HG03135 (cell line): Measurements from ENCODE around the gene ZNF717.
"Not testable (repeated sequence)": the region's sequence is repeated elsewhere in the genome, so short reads cannot be mapped to it uniquely, and the experiment has no call there.

Experiments used
- ATAC-seq: cut with Tn5 transposase; IDR thresholded peaks from one replicate; pipeline ENCODE4 v1.9.1; 2021; ENCODE audit warnings: mild to moderate bottlenecking, moderate library complexity; ENCODE audit not compliant: unreplicated experiment

Gene ZNF717

DNA sequence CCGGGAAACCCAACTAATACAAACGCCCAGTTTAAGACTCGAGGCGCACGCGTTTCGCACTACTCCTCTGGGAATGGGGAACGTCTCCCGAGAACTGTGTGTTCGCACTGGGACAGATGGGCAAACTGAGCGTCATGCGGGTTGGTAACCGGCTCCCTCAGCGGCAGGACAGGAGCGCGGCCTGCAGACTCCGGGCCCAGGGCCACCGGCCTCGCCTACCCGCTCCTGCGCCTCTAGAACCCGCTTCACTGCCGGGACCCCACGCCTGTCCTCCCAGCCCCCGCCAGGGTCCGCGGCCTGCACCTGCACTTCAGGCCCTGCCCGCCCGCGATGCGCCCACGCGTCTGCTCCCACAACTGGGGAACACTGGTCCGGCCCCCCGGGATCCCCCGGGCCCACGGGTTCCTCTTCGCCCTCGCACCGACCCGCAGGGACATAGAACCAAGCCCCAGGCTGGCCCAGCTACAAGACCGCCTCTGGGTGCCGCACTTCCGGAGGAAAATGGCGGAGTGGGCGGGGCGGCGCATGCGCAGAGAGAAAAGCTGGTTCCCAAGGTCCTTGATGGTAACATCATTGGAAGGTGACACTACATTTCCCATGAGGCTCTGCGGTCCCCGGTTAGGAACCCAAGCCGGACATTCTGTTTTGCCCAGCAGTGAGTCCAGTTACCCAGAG lies at the start of gene ZNF717:
TSS of gene ZNF717 (minus strand) at position 469 of the 675 bp plus-strand sequence. CDS start 2,187 bp downstream, outside the sequence.
- not testable (repeated sequence) for ATAC-seq

GRCh38 chr3:75831076-75831475 lies 45.7 kb upstream of the ZNF717 start:
- not testable (repeated sequence) for ATAC-seq

- not testable (repeated sequence) for ATAC-seq
Observed at GRCh38 chr3:75818019-75818418, 32.7 kb upstream of the ZNF717 start.

GRCh38 chr3:75816287-75817180 lies 31.2 kb upstream of the ZNF717 start:
- ATAC-seq, result not testable (repeated sequence)

- ATAC-seq, result no peak
Observed at GRCh38 chr3:75814797-75815196, 29.4 kb upstream of the ZNF717 start.

GRCh38 chr3:75782506-75782905 lies 2.8 kb downstream of the ZNF717 start:
- ATAC-seq, result no peak

- no peak for ATAC-seq
Observed at GRCh38 chr3:75781079-75781745, 4.1 kb downstream of the ZNF717 start.

DNA sequence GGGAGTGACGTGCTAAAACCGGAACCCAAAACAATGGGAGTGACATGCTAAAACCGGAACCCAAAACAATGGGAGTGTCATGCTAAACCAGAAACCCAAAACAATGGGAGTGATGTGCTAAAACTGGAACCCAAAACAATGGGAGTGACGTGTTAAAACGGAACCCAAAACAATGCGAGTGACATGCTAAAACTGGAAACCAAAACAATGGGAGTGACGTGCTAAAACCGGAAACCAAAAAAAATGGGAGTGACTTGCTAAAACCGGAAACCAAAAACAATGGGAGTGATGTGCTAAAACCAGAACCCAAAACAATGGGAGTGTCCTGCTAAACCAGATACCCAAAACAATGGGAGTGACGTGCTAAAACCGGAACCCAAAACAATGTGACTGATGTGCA lies 7.6 kb downstream of the ZNF717 start:
- ATAC-seq, result not testable (repeated sequence)

DNA sequence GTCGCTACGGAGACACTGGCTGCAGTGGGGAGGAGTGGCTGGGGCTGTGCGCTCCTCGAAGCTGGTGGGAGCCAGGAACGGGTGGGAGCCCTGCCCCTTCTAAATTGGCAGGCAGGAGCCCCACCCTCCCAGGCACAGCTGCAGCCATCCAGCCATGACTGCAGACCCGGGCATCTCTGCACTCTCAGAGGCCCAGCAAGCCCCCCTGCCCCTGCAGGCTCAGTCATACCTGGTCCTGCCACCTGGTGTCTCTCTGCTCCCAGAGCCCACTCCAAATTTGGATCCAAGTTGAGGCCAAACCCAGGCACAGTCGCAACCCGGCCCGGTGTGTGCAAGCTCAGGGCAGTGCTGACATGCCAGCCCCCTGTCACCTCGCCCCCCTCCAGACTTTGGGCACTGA lies 13.7 kb downstream of the ZNF717 start:
- not testable (repeated sequence) for ATAC-seq

- ATAC-seq, result no peak
Observed at GRCh38 chr3:75768303-75769017, 16.9 kb downstream of the ZNF717 start.

GRCh38 chr3:75737831-75738493 lies 47.4 kb downstream of the ZNF717 start:
- ATAC-seq, result no peak

DNA sequence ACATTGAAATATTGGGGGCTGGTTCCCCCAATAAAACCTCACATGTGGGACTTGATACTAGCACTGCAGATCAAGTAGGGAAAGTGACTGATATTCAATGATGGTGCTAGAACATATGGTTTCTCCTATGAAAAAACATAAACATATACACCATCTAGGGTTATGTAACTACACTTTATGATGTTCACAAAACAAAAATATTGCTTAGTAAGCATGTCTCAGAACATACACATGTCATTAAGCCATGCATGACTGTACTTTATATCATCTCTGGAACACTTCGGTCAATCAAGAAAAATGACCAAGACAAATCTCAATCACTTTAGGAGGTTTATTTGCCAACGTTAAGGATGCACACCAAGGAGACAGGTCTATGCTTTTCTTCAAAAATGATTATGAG lies 57.4 kb downstream of the ZNF717 start:
- ATAC-seq, result no peak

DNA sequence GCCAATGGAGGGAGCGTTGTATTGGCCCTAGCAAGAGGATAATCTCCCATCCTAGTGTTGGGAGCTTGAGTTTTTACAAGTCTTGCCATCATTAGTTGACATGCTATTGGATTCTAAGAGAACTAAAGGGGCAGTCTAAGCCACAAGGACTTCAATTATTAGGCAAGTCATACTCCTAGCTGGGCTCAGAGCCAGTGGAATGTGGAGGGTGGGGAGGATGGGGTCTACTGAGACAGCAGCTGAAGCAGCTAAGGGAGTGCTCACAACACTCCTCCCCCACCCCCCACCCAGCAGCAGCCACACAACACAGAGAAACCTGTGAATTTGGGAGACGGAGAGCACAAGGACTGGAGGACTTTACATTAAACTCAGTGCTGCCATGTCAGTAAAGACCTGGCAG lies 93.3 kb downstream of the ZNF717 start:
- ATAC-seq, result no peak

DNA sequence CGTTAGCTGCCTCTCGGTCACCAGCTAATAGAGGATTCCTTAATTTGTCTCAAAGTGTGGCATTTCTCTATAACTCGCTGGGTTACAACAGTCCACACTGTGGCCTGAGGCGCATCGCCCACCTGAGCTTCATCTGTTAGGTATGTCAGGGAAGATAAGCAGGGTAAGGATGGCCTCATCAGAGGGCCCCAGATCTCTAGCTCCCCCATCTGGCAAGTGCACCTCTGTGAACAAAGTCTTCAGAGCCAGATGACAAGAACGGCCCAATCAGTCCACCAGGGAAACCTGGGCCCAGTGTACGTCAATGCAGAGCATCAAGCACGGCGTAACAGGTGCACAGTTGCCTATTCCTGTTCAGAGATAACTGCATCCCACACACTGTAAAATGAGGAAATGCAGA lies 98.0 kb downstream of the ZNF717 start:
- ATAC-seq, result no peak
